ENCODE measurements around the gene C9orf40.

DNA sequence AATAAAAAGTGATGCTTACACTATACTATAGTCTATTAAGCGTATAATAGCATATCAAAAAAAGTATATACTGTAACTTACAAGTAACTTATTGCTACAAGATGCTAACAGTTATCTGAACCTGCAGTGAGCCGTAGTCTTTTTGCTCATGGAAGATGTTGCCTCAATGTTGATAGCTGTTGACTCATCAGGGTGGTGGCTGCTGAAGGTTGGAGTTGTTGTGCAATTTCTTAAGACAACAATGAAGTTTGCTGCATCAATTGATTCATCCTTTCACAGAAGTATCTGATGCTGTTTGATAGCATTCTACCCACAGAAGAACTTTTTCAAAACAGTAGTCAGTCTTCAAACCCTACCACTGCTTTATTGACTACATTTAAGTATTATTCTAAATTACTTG is 7.8 kb upstream of the C9orf40 start:
- TF ChIP-seq POLR2A (IDR thresholded peaks at IDR 0.05; ENCODE audit: low read depth, low read length) (no peak), POLR2AphosphoS5 (IDR thresholded peaks at IDR 0.05; ENCODE audit: low read depth, low read length) (no peak), TAF1 (IDR thresholded peaks at IDR 0.05; ENCODE audit: borderline replicate concordance, low read depth, low read length) (no peak)
